Retinal pigment epithelial cell (primary cell): Measurements from ENCODE around the gene ABCB8.

ENCODE experiments used
- DNase-seq: peaks from one replicate; pipeline ENCODE4 v3.0.0-alpha.2; 2010; ENCODE audit warnings: low read depth
- H3K4me3 ChIP-seq: 2 replicates; pipeline ENCODE4 v1.5.1; 2011; ENCODE audit warnings: mild to moderate bottlenecking, low read length, control low read depth, moderate library complexity
- TF ChIP-seq, protein P1 (sequence below): conservative IDR thresholded peaks from 2 replicates; pipeline ENCODE4 v1.5.1; 2011; ENCODE audit warnings: low read depth, low read length, control low read depth, inconsistent platforms

The ABCB8 gene

DNA sequence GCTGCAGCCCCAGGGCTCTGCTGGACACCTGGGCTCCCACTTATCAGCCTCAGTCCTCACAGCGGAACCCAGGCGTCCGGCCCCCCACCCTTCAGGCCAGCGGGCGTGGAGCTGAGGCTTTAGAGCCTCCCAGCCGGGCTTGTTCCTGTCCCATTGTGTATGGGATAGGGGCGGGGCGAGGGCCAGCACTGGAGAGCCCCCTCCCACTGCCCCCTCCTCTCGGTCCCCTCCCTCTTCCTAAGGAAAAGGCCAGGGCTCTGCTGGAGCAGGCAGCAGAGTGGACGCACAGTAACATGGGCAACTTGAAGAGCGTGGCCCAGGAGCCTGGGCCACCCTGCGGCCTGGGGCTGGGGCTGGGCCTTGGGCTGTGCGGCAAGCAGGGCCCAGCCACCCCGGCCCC, 34.7 kb upstream of the ABCB8 start:
- no peak for DNase-seq
- TF ChIP-seq, protein P1, sequence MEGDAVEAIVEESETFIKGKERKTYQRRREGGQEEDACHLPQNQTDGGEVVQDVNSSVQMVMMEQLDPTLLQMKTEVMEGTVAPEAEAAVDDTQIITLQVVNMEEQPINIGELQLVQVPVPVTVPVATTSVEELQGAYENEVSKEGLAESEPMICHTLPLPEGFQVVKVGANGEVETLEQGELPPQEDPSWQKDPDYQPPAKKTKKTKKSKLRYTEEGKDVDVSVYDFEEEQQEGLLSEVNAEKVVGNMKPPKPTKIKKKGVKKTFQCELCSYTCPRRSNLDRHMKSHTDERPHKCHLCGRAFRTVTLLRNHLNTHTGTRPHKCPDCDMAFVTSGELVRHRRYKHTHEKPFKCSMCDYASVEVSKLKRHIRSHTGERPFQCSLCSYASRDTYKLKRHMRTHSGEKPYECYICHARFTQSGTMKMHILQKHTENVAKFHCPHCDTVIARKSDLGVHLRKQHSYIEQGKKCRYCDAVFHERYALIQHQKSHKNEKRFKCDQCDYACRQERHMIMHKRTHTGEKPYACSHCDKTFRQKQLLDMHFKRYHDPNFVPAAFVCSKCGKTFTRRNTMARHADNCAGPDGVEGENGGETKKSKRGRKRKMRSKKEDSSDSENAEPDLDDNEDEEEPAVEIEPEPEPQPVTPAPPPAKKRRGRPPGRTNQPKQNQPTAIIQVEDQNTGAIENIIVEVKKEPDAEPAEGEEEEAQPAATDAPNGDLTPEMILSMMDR: no peak
- H3K4me3 ChIP-seq: no peak overlapping the region

DNA sequence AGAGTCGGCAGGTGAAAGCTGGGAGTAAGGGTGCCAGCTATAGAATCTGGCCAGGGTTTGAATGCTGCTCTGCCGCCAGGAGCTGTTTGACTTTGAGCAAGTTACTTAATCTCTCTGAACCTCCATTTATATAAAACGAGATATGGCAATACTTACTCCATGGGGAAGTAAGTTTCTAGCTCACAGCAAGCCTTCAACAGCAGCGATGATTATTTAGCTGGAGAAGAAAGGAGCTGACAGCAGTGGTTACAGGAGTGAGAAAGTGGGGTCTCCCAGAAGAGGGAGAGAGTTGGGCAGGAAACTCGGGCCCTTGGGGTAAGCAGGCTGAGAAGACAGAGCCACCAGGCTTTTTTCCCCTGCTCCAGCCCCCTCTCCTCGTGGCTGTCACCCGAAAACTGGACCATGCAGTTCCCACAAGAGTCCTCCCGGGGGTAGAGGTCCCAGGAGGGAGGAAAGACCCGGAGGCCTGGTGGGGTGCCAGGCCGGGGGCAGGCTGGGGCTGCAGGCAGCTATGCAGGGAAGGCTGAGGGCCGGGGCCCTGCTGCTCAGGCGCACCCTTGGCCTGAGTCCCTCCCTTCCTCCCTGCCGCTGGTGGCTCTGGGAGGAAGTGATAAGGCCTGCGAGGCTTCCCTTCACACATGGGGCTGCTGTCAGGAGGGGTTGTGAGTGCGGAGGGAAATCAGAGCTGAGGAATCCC, 34.0 kb upstream of the ABCB8 start:
- TF ChIP-seq, protein P1: no peak
- H3K4me3 ChIP-seq: no peak overlapping the region
- no peak for DNase-seq

DNA sequence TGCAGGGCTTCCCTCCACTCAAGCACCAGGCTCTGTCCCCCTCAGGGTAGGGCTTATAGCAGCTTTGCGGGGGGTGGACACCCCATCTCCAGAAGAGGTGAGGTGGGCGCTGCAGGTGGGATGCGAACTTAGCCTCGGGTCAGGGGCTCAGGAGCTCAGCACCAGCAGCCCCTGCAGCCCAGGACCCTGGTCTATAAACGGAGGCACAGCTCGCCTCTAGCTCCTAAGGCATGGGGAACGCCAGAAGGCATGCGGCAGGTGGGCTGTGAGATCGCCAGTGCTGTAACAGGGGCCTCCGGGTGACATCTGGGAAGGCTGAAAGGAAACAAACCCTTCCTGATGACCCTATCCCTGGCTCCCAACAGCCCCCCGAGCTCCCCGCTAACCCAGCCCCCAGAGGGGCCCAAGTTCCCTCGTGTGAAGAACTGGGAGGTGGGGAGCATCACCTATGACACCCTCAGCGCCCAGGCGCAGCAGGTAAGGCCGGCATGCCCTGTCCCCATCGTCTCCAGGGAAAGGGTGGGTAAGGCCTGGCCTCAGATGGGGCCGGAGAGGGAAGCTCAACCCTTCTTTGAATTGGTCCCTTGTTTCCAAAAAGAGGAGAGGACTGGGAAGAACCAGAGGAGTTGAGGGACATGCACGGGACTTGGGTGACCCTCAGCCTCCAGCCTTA, 33.3 kb upstream of the ABCB8 start:
- DNase-seq: no peak
- no peak overlapping the region for H3K4me3 ChIP-seq
- TF ChIP-seq, protein P1: no peak

DNA sequence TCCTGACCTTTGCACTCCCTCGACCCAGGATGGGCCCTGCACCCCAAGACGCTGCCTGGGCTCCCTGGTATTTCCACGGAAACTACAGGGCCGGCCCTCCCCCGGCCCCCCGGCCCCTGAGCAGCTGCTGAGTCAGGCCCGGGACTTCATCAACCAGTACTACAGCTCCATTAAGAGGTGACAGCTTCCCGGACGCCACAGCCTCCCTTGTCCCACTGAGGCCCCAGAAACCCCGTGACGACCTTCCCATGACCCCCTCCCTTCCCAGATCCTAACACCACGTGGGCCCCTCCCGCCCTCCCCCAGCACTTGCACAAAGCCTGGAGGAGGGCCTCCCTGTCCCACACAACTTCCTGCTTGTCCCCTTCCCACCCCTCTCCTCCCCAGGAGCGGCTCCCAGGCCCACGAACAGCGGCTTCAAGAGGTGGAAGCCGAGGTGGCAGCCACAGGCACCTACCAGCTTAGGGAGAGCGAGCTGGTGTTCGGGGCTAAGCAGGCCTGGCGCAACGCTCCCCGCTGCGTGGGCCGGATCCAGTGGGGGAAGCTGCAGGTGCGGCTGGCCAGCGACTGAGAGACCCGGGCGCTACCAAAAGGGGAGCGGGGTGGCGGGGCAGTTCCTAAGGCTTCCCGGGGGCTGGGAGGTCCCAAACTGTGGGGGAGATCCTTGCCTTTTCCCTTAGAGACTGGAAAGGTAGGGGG, 31.7 kb upstream of the ABCB8 start:
- no peak overlapping the region for H3K4me3 ChIP-seq
- TF ChIP-seq, protein P1: no peak
- DNase-seq: no peak

DNA sequence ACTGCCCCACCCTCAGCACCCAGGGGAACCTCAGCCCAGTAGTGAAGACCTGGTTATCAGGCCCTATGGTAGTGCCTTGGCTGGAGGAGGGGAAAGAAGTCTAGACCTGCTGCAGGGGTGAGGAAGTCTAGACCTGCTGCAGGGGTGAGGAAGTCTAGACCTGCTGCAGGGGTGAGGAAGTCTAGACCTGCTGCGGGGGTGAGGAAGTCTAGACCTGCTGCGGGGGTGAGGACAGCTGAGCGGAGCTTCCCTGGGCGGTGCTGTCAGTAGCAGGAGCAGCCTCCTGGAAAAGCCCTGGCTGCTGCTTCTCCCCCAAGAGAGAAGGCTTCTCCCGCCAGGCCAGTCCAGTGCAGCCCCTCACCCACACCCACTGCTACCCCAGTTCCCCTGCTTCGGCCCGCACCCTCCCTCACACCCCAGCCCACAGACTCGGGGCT, 31.2 kb upstream of the ABCB8 start:
- H3K4me3 ChIP-seq: no peak overlapping the region
- no peak for DNase-seq
- TF ChIP-seq, protein P1: no peak

DNA sequence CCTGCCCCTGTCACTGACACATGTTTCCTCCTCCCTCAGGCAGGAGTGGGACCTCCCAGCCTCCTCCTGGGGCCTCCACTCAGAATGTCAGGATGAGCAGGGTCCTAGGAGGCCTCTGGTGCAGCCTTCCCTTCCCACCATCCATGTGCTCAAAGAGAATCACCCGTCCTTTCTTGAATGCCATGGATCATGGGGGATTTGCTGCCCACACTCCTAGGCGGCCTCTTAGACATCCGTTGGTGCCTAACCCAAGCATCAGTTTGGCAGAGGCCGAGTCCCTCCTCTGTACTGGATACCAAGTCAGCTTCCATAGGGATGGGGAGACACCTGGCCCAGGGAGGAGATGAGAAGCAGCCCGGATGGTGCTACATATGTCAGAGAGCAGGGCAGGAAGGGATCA, 30.4 kb upstream of the ABCB8 start:
- no peak overlapping the region for H3K4me3 ChIP-seq
- TF ChIP-seq, protein P1: no peak
- no peak for DNase-seq
